Right lobe of liver (tissue), 6 donors: ENCODE data around the gene DNAH10. TPM values are rescaled to one million over a fixed set of nuclear protein-coding genes. Genes with fewer than 3 reads are reported as not detected.

Source experiments
- ATAC-seq, 4 donors: fragments of 200-7000 bp; cut with Tn5 transposase; one replicate each; pipeline ENCODE4 v1.9.1; 2020; ENCODE audit warnings: mild to moderate bottlenecking in 4 of 4, moderate library complexity in 4 of 4
- DNase-seq, 3 donors: peaks; one replicate each; pipeline ENCODE4 v3.0.0-alpha.2; 2020
- H3K27ac ChIP-seq, 3 donors: fragments of 200-600 bp; one replicate each; pipeline ENCODE4 v1.8.0; 2022
- H3K27me3 ChIP-seq, 2 donors: fragments of 200-600 bp; one replicate each; pipeline ENCODE4 v1.8.0; 2022
- H3K36me3 ChIP-seq, 4 donors: fragments of 200-600 bp; sonication (generic) in 1 of 4; one replicate each; pipeline versions ENCODE4 v1.5.1 to v1.8.0; 2017 to 2022; ENCODE audit warnings: control low read depth in 1 of 4
- H3K4me1 ChIP-seq, 4 donors: fragments of 200-600 bp; sonication (generic) in 1 of 4; one replicate each; pipeline versions ENCODE4 v1.5.1 to v1.8.0; 2017 to 2022; ENCODE audit warnings: control low read depth in 1 of 4
- H3K4me3 ChIP-seq, 3 donors: fragments of 200-600 bp; one replicate each; pipeline ENCODE4 v1.8.0; 2022
- H3K9me3 ChIP-seq, 4 donors: fragments of 200-600 bp; sonication (generic) in 1 of 4; one replicate each; pipeline versions ENCODE4 v1.5.1 to v1.8.0; 2017 to 2022; ENCODE audit warnings: control low read depth in 1 of 4
- POLR2A ChIP-seq: fragments of 450-650 bp; IDR thresholded peaks from one replicate; pipeline ENCODE4 v1.6.1; 2017; ENCODE audit warnings: antibody characterized with exemption, mild to moderate bottlenecking
- WGBS: methylation state at CpG from one replicate; pipeline ENCODE4 v1.1.6; 2018; ENCODE audit warnings: low coverage, low lambda C conversion rate; ENCODE audit not compliant: insufficient coverage; ENCODE audit errors: missing lambda C conversion rate; 5-methylcytosine and 5-hydroxymethylcytosine counted together
- intact Hi-C, 2 donors: fragments of 100-400 bp; cut with DNase I; formaldehyde crosslinking; loops; one replicate each; pipeline versions ENCODE4 v1.11.2 to v1.14.1; 2022
- total RNA-seq, 6 experiments: library from RNA; depleted of rRNA in 2 of 6; stranded (reverse); fragments of >200 nt in 2 of 6; fragmentation: NEBNext Ultra II Directional in 3 of 6; extraction: Animal tissue kit (Norgen Biotek cat#: 25700) in 3 of 6; gene quantifications; one replicate each; pipeline versions ENCODE4 v1.1.0 to v1.2.4, GENCODE V29; 2016 to 2023
- TF ChIP-seq, protein P1 (sequence below), 4 donors: fragments of 200-600 bp in 3 of 4; fragments of 450-650 bp in 1 of 4; IDR thresholded peaks; one replicate each; pipeline versions ENCODE4 v1.5.1 to v1.8.0; 2016 to 2022; ENCODE audit warnings: antibody characterized with exemption in 4 of 4, mild to moderate bottlenecking in 2 of 4
- donor health status: DM: no; HTN: yes; CAD: no.
- donor health status: DM: no; HTN: no; CAD: no.
- donor health status: DM: no; HTN: no; CAD: no.
- donor health status: DM: no; HTN: yes; CAD: no.
- donor health status: DM: no; HTN: yes; CAD: no.

The DNAH10 gene
- total RNA-seq, 6 experiments from 2014 or later, result under 0.01 to 0.40 (median 0.16) TPM; not detected in 1

DNA sequence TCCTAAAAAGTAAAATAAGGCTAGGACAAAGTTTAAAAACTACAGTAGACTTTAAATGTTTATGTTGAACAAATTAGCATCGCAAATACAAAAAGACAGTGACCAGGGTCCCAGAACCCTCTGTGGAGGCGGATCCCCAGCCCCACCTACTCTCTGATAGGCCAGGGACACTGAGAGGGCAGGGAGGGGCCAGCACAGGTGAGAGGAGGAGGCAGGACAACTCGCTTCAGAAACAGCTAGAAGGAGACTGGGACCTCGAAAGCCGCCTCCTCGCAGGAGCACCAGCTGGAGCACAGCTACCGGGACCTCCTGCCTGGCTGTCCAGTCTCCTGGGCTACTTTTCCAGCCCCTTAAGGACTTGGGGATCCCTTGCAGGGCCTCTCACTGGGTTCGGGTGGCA is 992 bp downstream of the DNAH10 start:
- peaks cover 0 to 3% (median 0%) of the 10 kb centered on the region in 4 donors for H3K36me3 ChIP-seq
- 44% methylated on average over 4 of the region's 8 CpGs for WGBS
- no peaks in the 10 kb centered on the region for H3K9me3 ChIP-seq
- H3K27ac ChIP-seq, result no peak overlapping the region
- ATAC-seq, result peak in 2 of 4 donors; percentile 15 to 30
- intact Hi-C loops, result no loop called here
- no peak overlapping the region for H3K4me3 ChIP-seq
- peaks cover 0 to 3% of the 10 kb centered on the region in 2 donors for H3K27me3 ChIP-seq
- TF ChIP-seq POLR2A, result no peak
- TF ChIP-seq, protein P1, sequence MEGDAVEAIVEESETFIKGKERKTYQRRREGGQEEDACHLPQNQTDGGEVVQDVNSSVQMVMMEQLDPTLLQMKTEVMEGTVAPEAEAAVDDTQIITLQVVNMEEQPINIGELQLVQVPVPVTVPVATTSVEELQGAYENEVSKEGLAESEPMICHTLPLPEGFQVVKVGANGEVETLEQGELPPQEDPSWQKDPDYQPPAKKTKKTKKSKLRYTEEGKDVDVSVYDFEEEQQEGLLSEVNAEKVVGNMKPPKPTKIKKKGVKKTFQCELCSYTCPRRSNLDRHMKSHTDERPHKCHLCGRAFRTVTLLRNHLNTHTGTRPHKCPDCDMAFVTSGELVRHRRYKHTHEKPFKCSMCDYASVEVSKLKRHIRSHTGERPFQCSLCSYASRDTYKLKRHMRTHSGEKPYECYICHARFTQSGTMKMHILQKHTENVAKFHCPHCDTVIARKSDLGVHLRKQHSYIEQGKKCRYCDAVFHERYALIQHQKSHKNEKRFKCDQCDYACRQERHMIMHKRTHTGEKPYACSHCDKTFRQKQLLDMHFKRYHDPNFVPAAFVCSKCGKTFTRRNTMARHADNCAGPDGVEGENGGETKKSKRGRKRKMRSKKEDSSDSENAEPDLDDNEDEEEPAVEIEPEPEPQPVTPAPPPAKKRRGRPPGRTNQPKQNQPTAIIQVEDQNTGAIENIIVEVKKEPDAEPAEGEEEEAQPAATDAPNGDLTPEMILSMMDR (IDR thresholded peaks at IDR 0.05), result no peak
- DNase-seq, result no peak
- H3K4me1 ChIP-seq, result peaks cover 0 to 15% (median 0%) of the 10 kb centered on the region in 4 donors

DNA sequence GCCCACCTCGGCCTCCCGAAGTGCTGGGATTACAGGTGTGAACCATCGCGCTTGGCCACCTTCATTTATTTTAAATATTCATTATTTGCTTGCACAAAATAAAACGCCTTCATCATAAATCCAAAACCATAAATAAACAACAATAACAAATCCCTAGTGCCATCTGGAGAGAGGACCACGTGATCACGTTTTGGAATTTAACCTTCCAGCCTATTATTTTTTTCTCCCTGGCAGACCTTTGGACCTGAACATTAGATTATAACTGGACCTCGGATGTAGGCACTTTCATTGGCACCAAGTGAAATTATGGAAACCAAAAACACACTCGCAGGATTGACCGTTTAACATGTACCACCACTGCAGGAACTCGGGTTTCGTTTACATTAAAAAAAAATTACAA is 2.0 kb downstream of the DNAH10 start:
- peaks cover 0 to 3% (median 0%) of the 10 kb centered on the region in 4 donors for H3K36me3 ChIP-seq
- no peak for ATAC-seq

DNA sequence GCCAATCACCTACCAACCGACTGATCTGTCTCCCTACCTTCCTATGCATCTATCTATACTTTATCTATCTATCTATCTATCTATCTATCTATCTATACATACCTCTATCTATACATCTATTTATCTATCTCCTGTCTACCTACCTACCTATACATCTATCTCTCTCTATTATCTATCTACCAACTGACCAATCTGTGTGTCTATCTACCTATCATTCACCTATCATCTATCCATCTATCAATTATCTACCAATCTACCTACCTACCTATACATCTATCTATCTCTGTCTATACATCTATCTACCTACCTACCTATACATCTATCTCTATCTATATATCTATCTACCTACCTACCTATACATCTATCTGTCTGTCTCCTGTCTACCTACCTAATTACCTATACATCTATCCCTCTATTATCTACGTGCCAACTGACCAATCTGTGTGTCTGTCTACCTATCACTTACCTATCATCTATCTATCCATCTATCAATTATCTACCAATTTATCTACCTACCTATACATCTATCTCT is 3.5 kb downstream of the DNAH10 start:
- H3K27me3 ChIP-seq, result peaks cover 0 to 3% of the 10 kb centered on the region in 2 donors
- H3K4me1 ChIP-seq, result peaks cover 0 to 15% (median 0%) of the 10 kb centered on the region in 4 donors
- intact Hi-C loops, result no loop called here
- H3K27ac ChIP-seq, result no peak overlapping the region
- TF ChIP-seq POLR2A, result no peak
- TF ChIP-seq, protein P1 (IDR thresholded peaks at IDR 0.05), result no peak
- no peak overlapping the region for H3K4me3 ChIP-seq
- DNase-seq (no peak), ATAC-seq (no peak)
- 74% methylated on average over 2 of the region's 2 CpGs for WGBS
- H3K36me3 ChIP-seq, result no peaks in the 10 kb centered on the region
- no peaks in the 10 kb centered on the region for H3K9me3 ChIP-seq

More for the DNA sequence above, 2.0 kb downstream of the DNAH10 start:
- TF ChIP-seq, protein P1 (IDR thresholded peaks at IDR 0.05), result no peak
- no peak for TF ChIP-seq POLR2A
- H3K9me3 ChIP-seq, result no peaks in the 10 kb centered on the region
- no peak overlapping the region for H3K4me3 ChIP-seq
- intact Hi-C loops, result no loop called here
- no peak for DNase-seq
- 69% methylated on average over 12 of the region's 12 CpGs for WGBS
- H3K27ac ChIP-seq, result no peak overlapping the region
- H3K27me3 ChIP-seq, result peaks cover 0 to 3% of the 10 kb centered on the region in 2 donors
- peaks cover 0 to 15% (median 0%) of the 10 kb centered on the region in 4 donors for H3K4me1 ChIP-seq

DNA sequence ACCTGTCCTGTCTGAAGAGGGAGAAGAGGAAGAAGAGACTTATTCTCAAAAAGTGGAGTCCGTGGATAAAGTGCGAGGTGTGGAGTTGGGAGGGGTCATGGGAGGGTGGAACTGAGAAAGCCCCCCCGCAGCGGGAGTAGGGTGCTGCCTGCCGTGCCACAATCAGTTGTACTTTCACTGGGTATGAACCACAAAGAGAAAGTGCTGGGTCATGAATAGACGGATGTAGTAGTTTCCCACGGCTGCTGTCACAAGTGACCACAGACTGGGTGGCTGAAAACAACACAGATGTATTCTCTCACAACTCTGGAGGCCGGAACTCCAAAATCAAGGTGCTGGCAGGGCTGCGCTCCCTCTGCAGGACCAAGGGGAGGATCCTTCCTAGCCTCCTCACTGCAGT is 5.5 kb downstream of the DNAH10 start:
- Histone ChIP-seq H3K9me3 (no peaks in the 10 kb centered on the region), H3K4me3 (no peak overlapping the region), H3K27me3 (no peaks in the 10 kb centered on the region), H3K36me3 (no peaks in the 10 kb centered on the region), H3K27ac (no peak overlapping the region), H3K4me1 (peaks cover 0 to 1% (median 0%) of the 10 kb centered on the region in 4 donors)
- 26% methylated on average over 5 of the region's 9 CpGs for WGBS
- intact Hi-C loops, result no loop called here
- TF ChIP-seq, protein P1 (IDR thresholded peaks at IDR 0.05), result no peak
- TF ChIP-seq POLR2A, result no peak
- ATAC-seq, result no peak
- DNase-seq, result no peak
